Measurements from ENCODE around the gene GTF2E1. TPM values are rescaled to one million over a fixed set of nuclear protein-coding genes. Genes with fewer than 3 reads are reported as not detected.
"Not testable (repeated sequence)": the region's sequence is repeated elsewhere in the genome, so short reads cannot be mapped to it uniquely, and the experiment has no call there.

Gene GTF2E1
- polyA plus RNA-seq (2013, experiment 1 of 2): 25.5 TPM
- 30.6 TPM for polyA plus RNA-seq (2013, experiment 2 of 2)

DNA sequence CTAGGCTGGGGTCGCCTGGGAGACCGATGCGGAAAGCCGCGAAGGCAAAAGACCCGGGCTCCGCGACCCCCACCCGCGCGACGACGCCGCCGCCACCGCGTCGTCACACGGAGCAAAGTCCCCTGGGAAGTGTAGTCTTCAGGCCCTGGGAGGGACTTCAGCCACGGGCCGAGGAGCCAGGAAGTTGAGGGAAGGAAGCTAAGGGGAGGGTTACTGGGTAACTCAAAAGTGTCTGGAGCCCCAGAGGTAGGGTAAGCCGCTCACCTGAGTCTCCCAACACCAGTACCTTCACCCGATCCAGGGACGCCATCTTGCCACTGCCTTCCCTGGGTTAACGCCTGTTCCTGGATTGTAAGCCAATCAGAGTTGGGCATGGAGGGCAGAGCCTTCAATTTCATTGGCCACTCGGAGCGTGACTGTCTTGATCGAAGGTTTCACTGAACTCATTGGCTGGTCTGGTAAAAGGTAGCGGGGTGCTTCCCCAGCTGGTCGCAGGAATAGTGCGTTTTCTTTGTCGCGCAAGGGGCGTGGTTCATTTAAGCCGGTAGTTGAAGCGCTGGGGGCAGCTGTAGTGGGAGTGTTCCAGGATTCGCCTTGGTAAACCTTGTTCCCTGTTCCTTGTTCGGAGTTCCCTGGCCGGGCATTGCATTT is at the start of gene GTF2E1, which contains the start of gene RABL3:
GTF2E1 (plus strand) TSS at position 547 of the 651 bp plus-strand sequence. CDS start 7,809 bp downstream, outside the sequence.
RABL3 (minus strand) TSS at position 319 of the 651 bp plus-strand sequence; CDS start at position 310, 9 bp downstream.
- peak within 1 kb of the TSS; percentile 94 for H3K27ac ChIP-seq (ENCODE audit: low read depth, low read length)
- H3K4me1 ChIP-seq (ENCODE audit: insufficient read depth, low read length): peaks cover 7% of the 10 kb centered on the region; the same call in 1 of the 2 replicates
- peaks cover 10% of the 10 kb centered on the region; the same call in 1 of the 2 replicates for H3K36me3 ChIP-seq (ENCODE audit: insufficient read depth, low read length)
- no peaks in the 10 kb centered on the region for H3K27me3 ChIP-seq (ENCODE audit: insufficient read depth, low read length)
- H3K9ac ChIP-seq (ENCODE audit: low read depth, low read length): peak within 1 kb of the TSS; percentile 90
- H3K9me3 ChIP-seq (ENCODE audit: insufficient read depth, low read depth, low read length): peaks cover 7% of the 10 kb centered on the region; the same call in 1 of the 2 replicates
- under 1% methylated on average over 39 of the region's 39 CpGs for WGBS
- H3K4me3 ChIP-seq (ENCODE audit: low read length): peak within 1 kb of the TSS; percentile 69

DNA sequence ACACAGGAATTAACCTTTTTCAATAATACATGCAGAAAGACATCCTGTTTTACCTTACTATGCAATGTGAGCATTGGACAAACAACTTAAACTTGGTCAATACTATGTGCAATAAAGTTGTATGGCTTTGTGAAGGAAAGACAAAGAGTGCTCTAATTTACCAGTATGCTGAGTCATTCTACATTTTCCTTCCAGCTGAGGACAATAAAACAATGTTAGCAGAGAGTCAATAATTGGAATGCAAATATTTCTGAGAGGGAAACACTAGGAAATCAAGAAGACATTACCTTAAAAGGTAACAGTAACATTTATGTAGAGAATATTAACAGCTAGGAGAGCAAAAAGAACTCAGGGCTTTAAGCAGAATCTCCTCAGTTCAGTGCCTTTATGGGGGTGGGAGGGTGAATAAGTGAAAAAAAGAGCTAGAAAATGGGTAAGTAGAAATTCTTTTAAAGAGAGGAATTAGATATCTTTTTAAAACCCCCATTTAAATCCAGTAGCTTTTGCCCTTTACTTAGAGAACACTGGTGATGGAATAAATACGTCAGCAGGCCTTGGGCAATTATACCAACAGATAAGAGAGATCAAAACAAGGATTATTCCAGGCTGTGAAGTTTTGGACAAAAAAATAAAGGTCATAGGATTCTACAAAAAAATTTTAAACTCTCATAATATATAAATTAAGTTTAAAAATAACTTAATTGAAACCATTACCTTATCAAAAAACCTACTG is 48.9 kb upstream of the GTF2E1 start:
- Histone ChIP-seq H3K27ac (ENCODE audit: low read depth, low read length) (peak overlapping the region; percentile 63), H3K9ac (ENCODE audit: low read depth, low read length) (peak overlapping the region; percentile 49), H3K36me3 (ENCODE audit: insufficient read depth, low read length) (peaks cover 6% of the 10 kb centered on the region; the same call in 1 of the 2 replicates), H3K4me3 (ENCODE audit: low read length) (no peak overlapping the region), H3K9me3 (ENCODE audit: insufficient read depth, low read depth, low read length) (no peaks in the 10 kb centered on the region), H3K27me3 (ENCODE audit: insufficient read depth, low read length) (no peaks in the 10 kb centered on the region), H3K4me1 (ENCODE audit: insufficient read depth, low read length) (peaks cover 37% of the 10 kb centered on the region)
- 100% methylated on average over 1 of the region's 1 CpG for WGBS

DNA sequence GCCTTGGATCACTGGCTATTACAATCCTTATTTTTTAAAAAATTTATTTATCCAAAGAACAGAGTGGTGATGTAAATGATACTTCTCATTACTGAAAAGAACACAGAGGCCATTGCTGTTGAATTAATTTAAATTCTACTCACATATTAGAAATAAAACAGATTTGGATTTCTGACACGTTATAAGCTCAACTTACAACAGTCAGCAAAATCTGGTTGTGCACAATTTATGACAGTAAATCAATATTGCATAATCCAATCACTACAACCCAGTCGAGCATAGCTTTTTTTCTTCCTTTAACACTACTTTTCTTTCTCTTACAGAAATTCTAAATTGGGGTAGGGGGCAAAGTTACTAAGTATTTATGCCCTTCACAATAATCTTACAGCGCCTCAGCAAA is 43.2 kb upstream of the GTF2E1 start:
- H3K9me3 ChIP-seq (ENCODE audit: insufficient read depth, low read depth, low read length): 0 out of 2 replicates have a peak, but pooled peaks cover 5% of the 10 kb centered on the region
- H3K9ac ChIP-seq (ENCODE audit: low read depth, low read length): no peak overlapping the region
- H3K27me3 ChIP-seq (ENCODE audit: insufficient read depth, low read length): no peaks in the 10 kb centered on the region
- WGBS: 92% methylated on average over 3 of the region's 3 CpGs
- H3K4me3 ChIP-seq (ENCODE audit: low read length): no peak overlapping the region
- H3K36me3 ChIP-seq (ENCODE audit: insufficient read depth, low read length): no peaks in the 10 kb centered on the region; the same call in 1 of the 2 replicates
- H3K27ac ChIP-seq (ENCODE audit: low read depth, low read length): no peak overlapping the region
- H3K4me1 ChIP-seq (ENCODE audit: insufficient read depth, low read length): peaks cover 16% of the 10 kb centered on the region

DNA sequence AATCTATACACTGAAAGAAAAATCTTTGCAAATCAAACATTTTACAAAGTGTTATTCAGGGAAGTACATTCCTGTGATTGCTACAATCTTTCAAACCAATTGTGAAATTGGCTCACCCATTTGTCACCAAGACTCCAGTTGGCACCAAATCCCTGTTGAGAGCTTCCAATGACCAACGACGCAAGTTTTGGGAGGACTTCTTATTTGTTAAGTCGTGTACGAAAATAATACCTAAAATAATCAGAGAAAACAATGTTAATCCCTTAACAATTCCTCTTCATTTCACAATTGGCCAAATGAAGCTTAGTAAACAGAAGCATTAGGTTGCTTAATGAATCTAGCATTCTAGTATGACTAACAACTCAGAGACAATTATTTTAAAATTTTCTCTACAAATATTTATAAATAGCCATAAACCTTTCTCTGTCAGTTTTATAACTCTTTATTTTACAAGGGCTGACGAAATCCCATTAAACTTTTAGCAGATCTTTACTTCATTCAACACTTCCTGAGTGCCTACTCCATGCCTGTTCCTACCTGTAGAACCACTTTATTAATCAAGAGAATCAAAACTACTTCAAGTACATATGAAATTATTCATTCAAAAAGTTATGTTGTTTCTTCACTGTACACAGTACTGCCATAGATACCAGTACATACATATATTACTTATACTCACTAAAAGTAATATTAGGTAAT is 36.5 kb upstream of the GTF2E1 start:
- Histone ChIP-seq H3K9ac (ENCODE audit: low read depth, low read length) (no peak overlapping the region), H3K9me3 (ENCODE audit: insufficient read depth, low read depth, low read length) (0 out of 2 replicates have a peak, but pooled peaks cover 5% of the 10 kb centered on the region), H3K4me1 (ENCODE audit: insufficient read depth, low read length) (no peaks in the 10 kb centered on the region), H3K27me3 (ENCODE audit: insufficient read depth, low read length) (no peaks in the 10 kb centered on the region), H3K36me3 (ENCODE audit: insufficient read depth, low read length) (peaks cover 5% of the 10 kb centered on the region; the same call in 1 of the 2 replicates), H3K27ac (ENCODE audit: low read depth, low read length) (no peak overlapping the region), H3K4me3 (ENCODE audit: low read length) (no peak overlapping the region)
- WGBS: 90% methylated on average over 5 of the region's 5 CpGs

DNA sequence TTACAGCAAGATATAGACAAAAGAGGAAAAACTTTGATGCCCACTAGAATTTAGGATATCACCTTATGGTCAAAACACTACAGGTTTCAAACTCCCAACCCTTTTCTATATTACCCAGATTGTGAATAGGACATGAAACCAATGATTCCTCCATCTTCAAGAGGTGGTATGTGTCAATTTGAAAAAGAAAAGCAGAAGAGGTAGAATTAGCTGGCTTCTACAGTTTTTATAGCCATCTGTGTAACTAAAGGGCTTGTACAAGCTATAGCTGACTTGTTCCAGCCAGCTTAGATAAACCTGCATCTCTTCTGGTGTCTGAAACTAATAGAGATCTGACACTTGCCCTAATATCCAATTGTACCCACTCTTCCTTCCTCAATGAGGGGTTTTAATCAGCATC is 35.6 kb upstream of the GTF2E1 start:
- H3K9me3 ChIP-seq (ENCODE audit: insufficient read depth, low read depth, low read length): 0 out of 2 replicates have a peak, but pooled peaks cover 5% of the 10 kb centered on the region
- peaks cover 5% of the 10 kb centered on the region; the same call in 1 of the 2 replicates for H3K36me3 ChIP-seq (ENCODE audit: insufficient read depth, low read length)
- H3K27ac ChIP-seq (ENCODE audit: low read depth, low read length): no peak overlapping the region
- H3K4me1 ChIP-seq (ENCODE audit: insufficient read depth, low read length): no peaks in the 10 kb centered on the region
- no peaks in the 10 kb centered on the region for H3K27me3 ChIP-seq (ENCODE audit: insufficient read depth, low read length)
- H3K4me3 ChIP-seq (ENCODE audit: low read length): no peak overlapping the region
- H3K9ac ChIP-seq (ENCODE audit: low read depth, low read length): no peak overlapping the region

DNA sequence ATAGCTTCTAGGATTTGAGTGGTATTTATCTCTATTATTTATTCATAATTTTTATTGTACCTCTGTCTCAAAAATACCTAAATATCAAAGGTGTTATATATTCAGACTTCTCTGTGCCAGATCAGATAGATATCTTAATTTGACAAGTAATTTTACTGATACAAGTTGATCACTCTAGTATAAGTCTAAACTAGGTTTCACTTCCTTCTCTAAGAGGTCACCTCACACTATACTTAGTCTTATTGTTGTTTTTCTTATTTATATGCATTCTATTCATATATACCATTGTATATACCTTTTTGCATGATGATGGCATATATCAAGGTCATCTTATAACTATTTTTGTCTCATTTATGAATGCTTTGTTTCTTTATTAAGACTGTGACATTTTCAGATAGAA is 34.1 kb upstream of the GTF2E1 start:
- no peaks in the 10 kb centered on the region for H3K27me3 ChIP-seq (ENCODE audit: insufficient read depth, low read length)
- no peak overlapping the region for H3K27ac ChIP-seq (ENCODE audit: low read depth, low read length)
- H3K9ac ChIP-seq (ENCODE audit: low read depth, low read length): no peak overlapping the region
- H3K36me3 ChIP-seq (ENCODE audit: insufficient read depth, low read length): peaks cover 5% of the 10 kb centered on the region; the same call in 1 of the 2 replicates
- H3K9me3 ChIP-seq (ENCODE audit: insufficient read depth, low read depth, low read length): 0 out of 2 replicates have a peak, but pooled peaks cover 4% of the 10 kb centered on the region
- no peaks in the 10 kb centered on the region for H3K4me1 ChIP-seq (ENCODE audit: insufficient read depth, low read length)
- no peak overlapping the region for H3K4me3 ChIP-seq (ENCODE audit: low read length)

DNA sequence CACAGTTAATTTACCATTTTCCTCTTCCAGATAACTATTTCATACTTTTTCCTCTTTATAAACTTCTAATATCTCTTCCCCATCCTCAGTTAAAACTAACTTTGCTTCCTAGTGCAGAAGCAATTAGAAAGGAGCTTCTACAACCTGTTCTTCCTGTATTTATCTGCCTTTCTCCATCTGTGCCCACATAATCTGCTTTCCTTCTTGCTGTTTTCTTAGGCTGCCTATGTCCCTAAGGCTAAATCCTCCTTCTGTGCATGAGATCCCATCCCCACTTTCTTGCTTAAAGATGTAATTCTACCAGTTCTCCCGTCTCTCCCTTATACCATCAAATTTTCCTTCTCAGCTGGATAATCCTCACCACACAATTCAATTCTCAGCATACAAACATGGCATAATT is 32.2 kb upstream of the GTF2E1 start:
- no peak overlapping the region for H3K9ac ChIP-seq (ENCODE audit: low read depth, low read length)
- WGBS: 92% methylated on average over 1 of the region's 1 CpG
- H3K9me3 ChIP-seq (ENCODE audit: insufficient read depth, low read depth, low read length): no peaks in the 10 kb centered on the region
- H3K27ac ChIP-seq (ENCODE audit: low read depth, low read length): no peak overlapping the region
- H3K4me1 ChIP-seq (ENCODE audit: insufficient read depth, low read length): no peaks in the 10 kb centered on the region
- H3K4me3 ChIP-seq (ENCODE audit: low read length): no peak overlapping the region
- peaks cover 5% of the 10 kb centered on the region; the same call in 1 of the 2 replicates for H3K36me3 ChIP-seq (ENCODE audit: insufficient read depth, low read length)
- no peaks in the 10 kb centered on the region for H3K27me3 ChIP-seq (ENCODE audit: insufficient read depth, low read length)

DNA sequence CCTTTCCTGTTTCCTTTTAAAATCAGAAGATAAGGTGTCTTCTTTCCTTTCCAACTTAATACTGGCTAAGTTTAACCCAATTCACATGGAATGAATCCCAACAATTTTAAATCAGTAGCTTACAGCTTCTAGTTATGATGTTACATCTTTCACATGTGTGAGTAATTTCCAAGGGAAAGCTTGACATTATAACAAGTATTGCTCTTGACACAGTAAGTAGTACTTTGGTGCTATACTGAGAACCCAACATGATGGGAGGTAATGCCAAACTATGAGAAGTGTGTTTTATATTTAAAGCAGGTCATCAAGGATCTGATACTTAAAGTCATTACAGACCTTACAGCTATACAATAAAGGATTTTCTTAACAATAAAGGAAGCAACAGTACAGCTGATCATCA is 29.3 kb upstream of the GTF2E1 start:
- H3K27me3 ChIP-seq (ENCODE audit: insufficient read depth, low read length): no peaks in the 10 kb centered on the region

DNA sequence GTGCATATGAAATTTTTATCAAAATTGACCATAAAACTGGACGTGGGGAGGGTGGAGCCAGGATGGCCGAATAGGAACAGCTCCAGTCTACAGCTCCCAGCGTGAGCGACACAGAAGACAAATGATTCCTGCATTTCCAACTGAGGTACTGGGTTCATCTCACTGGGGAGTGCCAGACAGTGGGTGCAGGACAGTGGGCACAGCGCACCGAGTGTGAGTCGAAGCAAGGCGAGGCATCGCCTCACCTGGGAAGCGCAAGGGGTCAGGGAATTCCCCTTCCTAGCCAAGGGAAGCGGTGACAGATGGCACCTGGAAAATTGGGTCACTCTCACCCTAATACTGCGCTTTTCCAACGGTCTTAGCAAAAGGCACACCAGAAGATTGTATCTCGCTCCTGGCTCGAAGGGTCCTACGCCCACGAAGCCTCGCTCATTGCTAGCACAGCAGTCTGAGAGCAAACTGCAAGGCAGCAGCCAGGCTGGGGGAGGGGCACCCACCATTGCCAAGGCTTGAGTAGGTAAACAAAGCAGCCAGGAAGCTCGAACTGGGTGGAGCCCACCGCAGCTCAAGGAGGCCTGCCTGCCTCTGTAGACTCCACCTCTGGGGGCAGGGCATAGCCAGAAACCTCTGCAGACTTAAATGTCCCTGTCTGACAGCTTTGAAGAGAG is 23.2 kb upstream of the GTF2E1 start:
- Histone ChIP-seq H3K27ac (ENCODE audit: low read depth, low read length) (peak overlapping the region; percentile 65; the same call in 1 of the 2 replicates), H3K4me3 (ENCODE audit: low read length) (peak overlapping the region; percentile 64), H3K9ac (ENCODE audit: low read depth, low read length) (peak overlapping the region; percentile 83)
- H3K9me3 ChIP-seq (ENCODE audit: insufficient read depth, low read depth, low read length); H3K4me1 ChIP-seq (ENCODE audit: insufficient read depth, low read length); H3K36me3 ChIP-seq (ENCODE audit: insufficient read depth, low read length); H3K27me3 ChIP-seq (ENCODE audit: insufficient read depth, low read length): not testable (repeated sequence)
- 16% methylated on average over 20 of the region's 20 CpGs for WGBS

More for the DNA sequence above, 29.3 kb upstream of the GTF2E1 start:
- Histone ChIP-seq H3K9me3 (ENCODE audit: insufficient read depth, low read depth, low read length) (no peaks in the 10 kb centered on the region), H3K4me1 (ENCODE audit: insufficient read depth, low read length) (no peaks in the 10 kb centered on the region), H3K36me3 (ENCODE audit: insufficient read depth, low read length) (peaks cover 5% of the 10 kb centered on the region; the same call in 1 of the 2 replicates), H3K9ac (ENCODE audit: low read depth, low read length) (no peak overlapping the region), H3K27ac (ENCODE audit: low read depth, low read length) (no peak overlapping the region), H3K4me3 (ENCODE audit: low read length) (no peak overlapping the region)

DNA sequence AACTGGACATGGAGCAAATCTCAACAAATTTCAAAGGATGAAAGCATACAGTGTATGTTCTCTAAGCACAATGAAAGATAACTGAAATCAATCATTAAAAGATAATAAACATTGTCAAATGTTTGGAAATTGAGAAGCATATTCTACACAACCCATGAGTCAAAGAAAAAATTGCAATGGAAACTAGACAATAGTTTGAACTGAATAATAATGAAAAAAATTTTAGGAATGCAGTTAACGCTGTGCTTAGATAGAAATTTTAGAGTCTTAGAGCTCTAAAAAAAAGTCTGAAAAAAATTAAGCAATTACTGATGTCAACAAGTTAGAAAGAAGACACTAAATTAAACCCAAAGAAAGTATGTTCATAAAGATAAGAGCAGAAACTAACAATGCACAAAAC is 15.8 kb upstream of the GTF2E1 start:
- WGBS: 93% methylated on average over 1 of the region's 1 CpG
- no peaks in the 10 kb centered on the region; the same call in 1 of the 2 replicates for H3K36me3 ChIP-seq (ENCODE audit: insufficient read depth, low read length)
- no peak overlapping the region for H3K9ac ChIP-seq (ENCODE audit: low read depth, low read length)
- no peak overlapping the region for H3K27ac ChIP-seq (ENCODE audit: low read depth, low read length)
- peaks cover 18% of the 10 kb centered on the region for H3K4me1 ChIP-seq (ENCODE audit: insufficient read depth, low read length)
- H3K27me3 ChIP-seq (ENCODE audit: insufficient read depth, low read length): no peaks in the 10 kb centered on the region
- no peaks in the 10 kb centered on the region for H3K9me3 ChIP-seq (ENCODE audit: insufficient read depth, low read depth, low read length)
- no peak overlapping the region for H3K4me3 ChIP-seq (ENCODE audit: low read length)

Measured in HUES64 (cell line).